HG02943 (cell line): ENCODE results near the gene PDZD11.
"Not testable (repeated sequence)": the region's sequence is repeated elsewhere in the genome, so short reads cannot be mapped to it uniquely, and the experiment has no call there.

Experiments used
- ATAC-seq: cut with Tn5 transposase; IDR thresholded peaks from one replicate; pipeline ENCODE4 v1.9.1; 2021; ENCODE audit warnings: mild to moderate bottlenecking, low read depth, moderate library complexity; ENCODE audit not compliant: unreplicated experiment

The PDZD11 gene

GRCh38 chrX:70257423-70258288, 32.1 kb downstream of the PDZD11 start:
- ATAC-seq: no peak

DNA sequence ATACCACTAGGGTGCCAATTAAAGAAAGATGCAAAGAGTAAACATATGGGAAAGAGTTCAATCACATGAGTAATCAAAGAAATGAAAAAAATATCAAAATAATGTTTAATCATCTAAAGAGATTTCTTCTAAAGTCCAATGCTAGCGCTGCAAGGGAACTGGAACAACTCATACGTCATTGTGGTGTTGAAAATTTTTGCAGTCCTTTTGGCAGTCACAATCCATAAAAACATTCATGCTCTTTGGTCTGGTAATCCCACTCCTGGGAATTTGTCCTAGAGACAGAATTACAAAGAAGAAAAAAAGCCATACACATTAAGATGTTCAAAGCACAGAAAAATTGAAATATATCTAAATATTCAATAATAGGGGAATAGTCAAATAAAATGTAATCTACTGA, 34.3 kb downstream of the PDZD11 start:
- ATAC-seq: no peak

DNA sequence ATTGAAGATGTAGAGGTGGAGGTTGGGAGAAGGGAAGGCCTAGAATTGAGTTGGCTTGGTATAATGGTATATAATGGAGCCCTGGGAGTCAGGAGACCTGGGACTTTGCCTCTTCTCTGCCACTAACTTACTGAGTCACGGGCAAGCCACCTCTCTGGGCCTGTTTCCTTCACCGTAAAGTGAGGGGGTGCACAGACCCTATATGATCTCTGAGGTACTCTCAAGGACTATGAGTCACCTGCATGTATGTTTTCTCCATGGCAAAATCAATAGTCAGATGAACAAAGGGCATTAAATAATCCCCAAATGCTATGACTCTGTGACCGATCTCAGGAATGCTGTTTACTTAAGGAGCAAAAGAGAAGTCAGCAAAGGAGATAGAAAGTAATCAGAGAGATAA, 34.8 kb downstream of the PDZD11 start:
- no peak for ATAC-seq

- no peak for ATAC-seq
These were observed 35.7 kb downstream of the PDZD11 start for GRCh38 chrX:70254063-70254400.

DNA sequence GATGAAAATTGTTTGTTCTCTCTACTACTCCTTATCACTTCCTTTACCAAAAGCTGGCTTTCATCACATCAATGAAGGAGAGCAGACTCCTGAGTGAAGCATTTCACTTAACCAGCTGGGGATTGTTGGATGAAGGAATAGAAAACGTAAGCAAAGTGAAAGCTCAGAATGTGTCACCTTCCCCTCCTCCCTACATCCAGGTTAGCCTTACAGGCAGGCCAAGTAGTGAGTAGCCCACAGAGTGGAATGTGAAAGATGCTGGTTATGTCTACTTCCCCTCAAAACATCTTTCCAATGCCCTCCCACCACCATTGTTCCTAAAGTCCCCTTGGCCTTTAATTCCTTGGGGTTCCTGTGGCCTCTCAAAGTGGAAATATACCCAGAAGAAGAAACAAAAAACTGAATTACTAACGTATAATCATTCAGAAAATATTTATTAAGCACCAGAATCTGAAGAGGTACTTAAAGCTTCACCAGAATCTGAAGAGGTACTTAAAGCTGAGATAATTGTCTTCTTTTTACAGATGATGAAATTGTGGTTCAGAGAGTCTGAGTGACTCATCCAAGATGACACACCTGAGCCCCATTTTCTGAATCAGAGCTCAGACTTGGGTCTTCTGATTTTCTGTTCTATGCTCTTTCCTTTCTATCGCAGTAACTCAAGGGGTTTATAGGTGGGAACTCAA, 36.2 kb downstream of the PDZD11 start:
- ATAC-seq: no peak

GRCh38 chrX:70252491-70252890, 37.2 kb downstream of the PDZD11 start:
- ATAC-seq: no peak

- no peak for ATAC-seq
These were observed 42.5 kb downstream of the PDZD11 start for GRCh38 chrX:70247252-70247651.

DNA sequence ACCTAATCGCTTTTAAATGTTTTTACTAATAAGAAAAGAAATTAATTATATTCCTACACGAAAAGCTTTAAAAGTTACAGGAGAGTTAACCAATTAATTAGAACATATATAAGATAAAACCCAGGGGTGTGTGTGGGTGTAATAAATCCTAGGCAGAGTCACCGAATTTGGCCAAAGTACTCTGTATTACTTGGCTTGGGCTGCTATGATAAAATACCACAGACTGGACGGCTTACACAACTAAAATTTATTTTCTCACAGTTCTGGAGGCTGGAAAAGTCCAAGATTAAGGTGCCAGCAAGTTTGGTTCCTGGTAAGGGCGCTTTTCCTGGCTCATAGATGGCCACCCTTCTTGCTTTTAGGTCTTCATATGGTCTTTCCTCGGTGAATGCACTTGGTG, 44.8 kb downstream of the PDZD11 start:
- ATAC-seq: no peak

GRCh38 chrX:70243601-70244000, 46.1 kb downstream of the PDZD11 start:
- not testable (repeated sequence) for ATAC-seq

GRCh38 chrX:70241501-70241900, 48.2 kb downstream of the PDZD11 start:
- no peak for ATAC-seq

DNA sequence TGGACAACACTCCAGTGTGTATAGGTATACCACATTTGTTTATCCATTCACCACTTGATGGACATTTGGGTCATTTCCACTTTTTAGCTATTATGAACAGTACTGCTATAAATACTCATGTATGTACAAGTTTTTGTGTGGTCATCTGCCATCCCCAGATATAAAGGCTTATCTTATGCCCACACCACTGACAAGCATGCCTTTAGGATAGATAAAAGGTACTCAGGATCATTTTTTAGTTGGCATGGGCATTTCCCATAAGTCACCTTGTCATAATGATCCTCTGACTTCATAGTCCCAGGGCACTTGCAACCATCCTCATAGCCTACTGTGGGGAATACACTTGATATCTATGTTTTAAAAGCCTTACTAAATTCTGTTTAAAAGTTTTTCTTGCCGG, 49.0 kb downstream of the PDZD11 start:
- ATAC-seq: no peak
